Thyroid gland (tissue), 4 donors: Measurements from ENCODE around the gene PKNOX2.

Source experiments
- CTCF ChIP-seq, 6 experiments: fragments of 200-600 bp in 3 of 6; fragments of 450-650 bp in 3 of 6; sonication (generic) in 3 of 6; IDR thresholded peaks; one replicate each; pipeline ENCODE4 v1.5.1; 2016 to 2019; ENCODE audit warnings: antibody characterized with exemption in 6 of 6, mild to moderate bottlenecking in 2 of 6, inconsistent platforms in 1 of 6, moderate library complexity in 1 of 6
- POLR2A ChIP-seq, 2 donors: fragments of 450-650 bp; IDR thresholded peaks; one replicate each; pipeline ENCODE4 v1.6.1; 2017; ENCODE audit warnings: antibody characterized with exemption in 2 of 2, mild to moderate bottlenecking in 2 of 2, moderate library complexity in 1 of 2

GRCh38 chr11:125229916-125230315 is 65.4 kb downstream of the PKNOX2 start:
- TF ChIP-seq POLR2A (IDR thresholded peaks at IDR 0.05) (no peak), CTCF (IDR thresholded peaks at IDR 0.05) (no peak)
